HepG2 (cell line): ENCODE data around the gene EPHA6.

Source experiments
- RCOR2 ChIP-seq: IDR thresholded peaks from 2 replicates; pipeline ENCODE4 v1.6.1; 2016; ENCODE audit warnings: missing biosample characterization, missing genetic modification reagents
- ZNF274 ChIP-seq: sonication (generic); formaldehyde crosslinking; IDR thresholded peaks from 2 replicates; pipeline ENCODE4 v1.5.1; 2020; ENCODE audit warnings: mild to moderate bottlenecking, missing genetic modification reagents

DNA sequence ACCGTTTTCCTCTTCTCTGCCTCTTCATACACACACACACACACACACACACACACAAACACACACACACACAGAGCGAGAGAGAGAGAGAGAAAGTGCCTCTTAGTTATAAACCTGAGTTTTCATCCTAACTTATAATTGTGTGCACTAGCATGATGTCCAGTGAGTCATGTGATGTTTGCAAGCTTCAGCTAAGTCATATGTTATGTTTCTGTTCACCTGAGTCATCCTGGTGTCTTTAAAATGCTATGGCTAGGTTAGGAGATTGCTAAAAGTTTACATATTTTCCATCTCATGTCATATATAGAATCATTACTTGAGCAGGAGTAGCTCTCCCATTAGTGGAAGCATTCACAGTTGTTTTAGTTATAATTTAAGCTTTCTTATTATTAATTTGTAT is 155.8 kb downstream of the EPHA6 start:
- TF ChIP-seq ZNF274 (CRISPR knock-in tag) = no peak
- no peak for TF ChIP-seq RCOR2 (CRISPR knock-in tag)
